Measurements from ENCODE around the gene MYL5.

MYL5 gene

DNA sequence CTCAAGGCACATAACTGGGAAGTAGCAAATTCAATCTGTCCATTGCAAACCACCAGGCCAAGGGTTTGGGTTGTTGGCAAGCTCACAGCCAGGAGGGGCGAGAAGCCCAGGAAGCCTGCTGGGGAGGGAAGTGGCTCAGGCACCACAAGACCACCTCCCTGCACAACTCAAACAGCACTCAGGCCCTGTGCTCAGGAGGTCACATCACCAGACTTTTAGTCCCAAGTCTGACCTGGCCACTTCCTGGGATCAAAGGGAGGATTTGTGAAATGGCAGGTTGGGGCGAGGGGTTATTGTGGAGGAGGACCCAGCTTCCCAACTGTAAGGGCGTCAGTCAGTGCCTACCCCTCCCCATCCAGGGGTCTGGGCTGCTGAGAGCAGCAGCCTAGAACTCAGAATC lies 2.6 kb upstream of the MYL5 start:
- no peak for DNase-seq (ENCODE audit: low read depth in 1 of 2, low spot score in 1 of 2)
- TF ChIP-seq, protein P1, sequence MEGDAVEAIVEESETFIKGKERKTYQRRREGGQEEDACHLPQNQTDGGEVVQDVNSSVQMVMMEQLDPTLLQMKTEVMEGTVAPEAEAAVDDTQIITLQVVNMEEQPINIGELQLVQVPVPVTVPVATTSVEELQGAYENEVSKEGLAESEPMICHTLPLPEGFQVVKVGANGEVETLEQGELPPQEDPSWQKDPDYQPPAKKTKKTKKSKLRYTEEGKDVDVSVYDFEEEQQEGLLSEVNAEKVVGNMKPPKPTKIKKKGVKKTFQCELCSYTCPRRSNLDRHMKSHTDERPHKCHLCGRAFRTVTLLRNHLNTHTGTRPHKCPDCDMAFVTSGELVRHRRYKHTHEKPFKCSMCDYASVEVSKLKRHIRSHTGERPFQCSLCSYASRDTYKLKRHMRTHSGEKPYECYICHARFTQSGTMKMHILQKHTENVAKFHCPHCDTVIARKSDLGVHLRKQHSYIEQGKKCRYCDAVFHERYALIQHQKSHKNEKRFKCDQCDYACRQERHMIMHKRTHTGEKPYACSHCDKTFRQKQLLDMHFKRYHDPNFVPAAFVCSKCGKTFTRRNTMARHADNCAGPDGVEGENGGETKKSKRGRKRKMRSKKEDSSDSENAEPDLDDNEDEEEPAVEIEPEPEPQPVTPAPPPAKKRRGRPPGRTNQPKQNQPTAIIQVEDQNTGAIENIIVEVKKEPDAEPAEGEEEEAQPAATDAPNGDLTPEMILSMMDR (IDR thresholded peaks at IDR 0.05; ENCODE audit: insufficient read depth, low read length) = no peak
- TF ChIP-seq SPI1 (IDR thresholded peaks at IDR 0.05; ENCODE audit: borderline replicate concordance, low read depth) = no peak
- H3K27ac ChIP-seq (replicated peaks) = no peak overlapping the region
- H3K4me3 ChIP-seq (replicated peaks; ENCODE audit: insufficient read depth, low read length) = no peak overlapping the region
- no peaks in the 10 kb centered on the region for H3K27me3 ChIP-seq (ENCODE audit: insufficient read depth, poor library complexity, severe bottlenecking)

DNA sequence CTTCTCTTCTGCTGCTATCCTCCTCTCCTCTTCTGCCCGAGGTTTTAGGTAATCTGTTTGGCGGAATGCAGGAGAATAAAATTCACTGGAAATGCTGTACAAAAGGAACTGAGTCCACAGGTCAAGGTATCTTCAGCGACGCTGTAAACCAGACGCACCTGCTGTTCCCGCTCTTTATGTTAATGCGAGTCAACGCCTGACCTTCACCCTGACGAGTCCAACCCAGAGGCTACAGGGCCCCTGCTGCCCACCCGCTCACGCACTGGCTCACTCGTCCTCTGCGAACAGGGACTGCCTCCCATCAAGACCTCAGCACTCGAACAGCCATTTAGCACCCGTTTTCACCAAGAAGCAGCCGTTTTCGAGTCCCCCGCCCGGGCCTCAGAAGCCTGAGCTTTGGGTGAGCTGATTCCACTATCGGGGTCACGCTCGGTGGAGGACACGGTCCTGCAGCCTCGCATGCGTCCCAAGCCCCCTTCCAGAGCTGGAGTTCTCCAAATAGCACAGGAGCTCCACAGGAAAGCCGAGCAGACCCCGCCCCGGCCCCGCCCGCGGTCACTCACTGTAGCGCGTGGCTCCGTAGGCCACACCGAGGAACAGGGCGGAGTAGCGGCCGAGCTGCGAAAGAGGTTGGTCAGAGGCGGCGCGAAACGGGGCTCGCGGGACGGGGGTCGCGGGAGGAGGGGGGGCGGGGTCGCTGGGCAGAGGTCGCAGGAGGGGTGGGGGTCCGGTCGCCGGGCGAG lies 822 bp upstream of the MYL5 start:
- Histone ChIP-seq H3K4me3 (replicated peaks; ENCODE audit: insufficient read depth, low read length) (peak overlapping the region; percentile 70), H3K27me3 (ENCODE audit: insufficient read depth, poor library complexity, severe bottlenecking) (no peaks in the 10 kb centered on the region), H3K27ac (replicated peaks) (peak overlapping the region; percentile 94)
- TF ChIP-seq, protein P1 (IDR thresholded peaks at IDR 0.05; ENCODE audit: insufficient read depth, low read length) = no peak
- TF ChIP-seq POLR2AphosphoS5 (IDR thresholded peaks at IDR 0.05; ENCODE audit: low read depth) (no peak), GABPA (IDR thresholded peaks at IDR 0.05; ENCODE audit: low read depth) (no peak), SPI1 (IDR thresholded peaks at IDR 0.05; ENCODE audit: borderline replicate concordance, low read depth) (no peak)
- TF ChIP-seq, protein P2, sequence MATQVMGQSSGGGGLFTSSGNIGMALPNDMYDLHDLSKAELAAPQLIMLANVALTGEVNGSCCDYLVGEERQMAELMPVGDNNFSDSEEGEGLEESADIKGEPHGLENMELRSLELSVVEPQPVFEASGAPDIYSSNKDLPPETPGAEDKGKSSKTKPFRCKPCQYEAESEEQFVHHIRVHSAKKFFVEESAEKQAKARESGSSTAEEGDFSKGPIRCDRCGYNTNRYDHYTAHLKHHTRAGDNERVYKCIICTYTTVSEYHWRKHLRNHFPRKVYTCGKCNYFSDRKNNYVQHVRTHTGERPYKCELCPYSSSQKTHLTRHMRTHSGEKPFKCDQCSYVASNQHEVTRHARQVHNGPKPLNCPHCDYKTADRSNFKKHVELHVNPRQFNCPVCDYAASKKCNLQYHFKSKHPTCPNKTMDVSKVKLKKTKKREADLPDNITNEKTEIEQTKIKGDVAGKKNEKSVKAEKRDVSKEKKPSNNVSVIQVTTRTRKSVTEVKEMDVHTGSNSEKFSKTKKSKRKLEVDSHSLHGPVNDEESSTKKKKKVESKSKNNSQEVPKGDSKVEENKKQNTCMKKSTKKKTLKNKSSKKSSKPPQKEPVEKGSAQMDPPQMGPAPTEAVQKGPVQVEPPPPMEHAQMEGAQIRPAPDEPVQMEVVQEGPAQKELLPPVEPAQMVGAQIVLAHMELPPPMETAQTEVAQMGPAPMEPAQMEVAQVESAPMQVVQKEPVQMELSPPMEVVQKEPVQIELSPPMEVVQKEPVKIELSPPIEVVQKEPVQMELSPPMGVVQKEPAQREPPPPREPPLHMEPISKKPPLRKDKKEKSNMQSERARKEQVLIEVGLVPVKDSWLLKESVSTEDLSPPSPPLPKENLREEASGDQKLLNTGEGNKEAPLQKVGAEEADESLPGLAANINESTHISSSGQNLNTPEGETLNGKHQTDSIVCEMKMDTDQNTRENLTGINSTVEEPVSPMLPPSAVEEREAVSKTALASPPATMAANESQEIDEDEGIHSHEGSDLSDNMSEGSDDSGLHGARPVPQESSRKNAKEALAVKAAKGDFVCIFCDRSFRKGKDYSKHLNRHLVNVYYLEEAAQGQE (IDR thresholded peaks at IDR 0.05; ENCODE audit: insufficient replicate concordance, low read depth) = no peak
- peak; percentile 23 to 46 for DNase-seq (ENCODE audit: low read depth in 1 of 2, low spot score in 1 of 2)

DNA sequence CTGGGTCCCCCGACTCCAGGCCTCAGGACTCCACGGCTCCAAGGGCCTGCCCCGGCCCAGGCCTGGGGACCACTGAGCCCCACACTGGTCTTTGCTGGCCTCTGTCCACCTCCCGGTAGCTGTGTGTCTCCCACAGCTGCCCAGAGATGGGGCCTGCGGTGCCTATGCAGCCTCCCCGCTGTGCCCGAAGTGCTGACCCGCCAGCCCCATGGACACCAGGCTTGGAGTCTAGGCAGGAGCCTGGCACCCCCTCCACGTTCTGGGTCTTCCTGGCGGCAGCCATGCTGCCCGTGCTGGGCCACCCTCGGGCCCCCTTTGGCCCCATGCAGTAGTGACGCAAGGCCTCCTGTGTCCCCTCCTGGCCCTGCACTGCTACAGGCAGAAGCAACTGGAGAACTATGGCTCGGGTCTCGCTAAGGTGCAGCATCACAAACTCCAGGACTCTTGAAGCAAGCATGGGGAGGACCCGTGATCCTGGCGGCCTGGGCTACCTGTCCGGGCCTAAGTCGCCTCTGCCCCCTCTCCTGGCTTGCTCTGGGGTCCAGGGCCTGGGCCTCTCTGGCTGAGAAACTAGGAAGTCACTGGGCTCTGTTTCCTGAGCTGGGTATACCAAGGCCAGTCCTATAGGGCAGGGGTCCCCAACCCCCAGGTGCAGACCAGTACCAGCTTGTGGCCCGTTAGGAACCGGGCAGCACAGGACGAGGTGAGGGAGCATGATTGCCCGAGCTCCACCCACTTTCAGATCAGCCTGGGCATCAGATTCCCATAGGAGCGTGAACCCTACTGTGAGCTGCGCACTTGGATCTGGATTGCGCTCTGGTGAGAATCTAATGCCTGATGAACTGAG lies 917 bp downstream of the MYL5 start:
- H3K4me3 ChIP-seq (replicated peaks; ENCODE audit: insufficient read depth, low read length) = peak overlapping the region; percentile 82
- H3K27ac ChIP-seq (replicated peaks) = peak overlapping the region; percentile 94
- no peak for TF ChIP-seq GABPA (IDR thresholded peaks at IDR 0.05; ENCODE audit: low read depth)
- TF ChIP-seq POLR2AphosphoS5 (IDR thresholded peaks at IDR 0.05; ENCODE audit: low read depth) = no peak
- TF ChIP-seq, protein P2 (IDR thresholded peaks at IDR 0.05; ENCODE audit: insufficient replicate concordance, low read depth) = no peak
- TF ChIP-seq, protein P1 (IDR thresholded peaks at IDR 0.05; ENCODE audit: insufficient read depth, low read length) = no peak
- TF ChIP-seq SPI1 (IDR thresholded peaks at IDR 0.05; ENCODE audit: borderline replicate concordance, low read depth) = no peak
- H3K27me3 ChIP-seq (ENCODE audit: insufficient read depth, poor library complexity, severe bottlenecking) = no peaks in the 10 kb centered on the region
- DNase-seq (ENCODE audit: low read depth in 1 of 2, low spot score in 1 of 2) = peak in 1 of 2 experiments; percentile 31

Measured in HL-60 (cell line).